Mammary epithelial cell (primary cell): Measurements from ENCODE around the gene ADARB2.

Experiments used
- CTCF ChIP-seq, 2 donors: IDR thresholded peaks in 1 of 2; conservative IDR thresholded peaks in 1 of 2; 2 replicates each; pipeline ENCODE4 v1.5.1; 2011 to 2012; ENCODE audit warnings: inconsistent platforms in 2 of 2, low read length in 2 of 2, mild to moderate bottlenecking in 2 of 2, control low read depth in 1 of 2, low read depth in 1 of 2; ENCODE audit not compliant: insufficient read depth in 1 of 2; ENCODE audit errors: extremely low read depth in 1 of 2
- EZH2 ChIP-seq: IDR thresholded peaks from 2 replicates; pipeline ENCODE4 v1.6.1; 2012; ENCODE audit warnings: low read length, inconsistent platforms, borderline replicate concordance

GRCh38 chr10:1502451-1502850 is 234.9 kb downstream of the ADARB2 start:
- TF ChIP-seq CTCF (conservative IDR thresholded peaks at IDR 0.05 in 1 of 2, IDR thresholded peaks at IDR 0.05 in 1 of 2; ENCODE audit: extremely low read depth in 1 of 2, insufficient read depth in 1 of 2, low read depth in 1 of 2, low read length in 2 of 2) (no peak), EZH2 (no peak)
